ENCODE measurements around the gene SMAD1.

The SMAD1 gene

GRCh38 chr4:145511913-145512522 lies 30.4 kb downstream of the SMAD1 start:
- no peak for TF ChIP-seq CTCF (IDR thresholded peaks at IDR 0.05)

GRCh38 chr4:145513020-145513621 lies 31.5 kb downstream of the SMAD1 start:
- no peak for TF ChIP-seq CTCF (IDR thresholded peaks at IDR 0.05)

- no peak for TF ChIP-seq CTCF (IDR thresholded peaks at IDR 0.05)
Measured at GRCh38 chr4:145520172-145520571, 38.5 kb downstream of the SMAD1 start.

GRCh38 chr4:145521282-145521681 lies 39.6 kb downstream of the SMAD1 start:
- no peak for TF ChIP-seq CTCF (IDR thresholded peaks at IDR 0.05)

GRCh38 chr4:145523117-145523516 lies 41.5 kb downstream of the SMAD1 start:
- no peak for TF ChIP-seq CTCF (IDR thresholded peaks at IDR 0.05)

GRCh38 chr4:145524552-145524951 lies 42.9 kb downstream of the SMAD1 start:
- no peak for TF ChIP-seq CTCF (IDR thresholded peaks at IDR 0.05)

- no peak for TF ChIP-seq CTCF (IDR thresholded peaks at IDR 0.05)
Measured at GRCh38 chr4:145525291-145525740, 43.7 kb downstream of the SMAD1 start.

All from LNCAP (cell line).